Lower lobe of right lung (tissue), 2 donors: ENCODE measurements around the gene PPP6R3. TPM values are rescaled to one million over a fixed set of nuclear protein-coding genes. Genes with fewer than 3 reads are reported as not detected.
A peak's percentile ranks its signal among the peaks of the same experiment; 100 is the strongest.

Source experiments
- ATAC-seq, 2 donors: fragments of 200-7000 bp; cut with Tn5 transposase; one replicate each; pipeline ENCODE4 v1.9.1; 2020 to 2022; ENCODE audit warnings: mild to moderate bottlenecking in 2 of 2, moderate library complexity in 2 of 2
- DNase-seq: peaks from one replicate; pipeline ENCODE4 v3.0.0-alpha.2; 2020
- H3K27ac ChIP-seq: fragments of 200-600 bp; one replicate; pipeline ENCODE4 v1.8.0; 2022
- H3K27me3 ChIP-seq: fragments of 200-600 bp; one replicate; pipeline ENCODE4 v1.8.0; 2022; ENCODE audit warnings: low read depth
- H3K36me3 ChIP-seq: fragments of 200-600 bp; one replicate; pipeline ENCODE4 v1.8.0; 2022; ENCODE audit warnings: mild to moderate bottlenecking
- H3K4me1 ChIP-seq: fragments of 200-600 bp; one replicate; pipeline ENCODE4 v1.8.0; 2022
- H3K4me3 ChIP-seq: fragments of 200-600 bp; one replicate; pipeline ENCODE4 v1.8.0; 2022; ENCODE audit warnings: mild to moderate bottlenecking
- H3K9me3 ChIP-seq: fragments of 200-600 bp; one replicate; pipeline ENCODE4 v1.8.0; 2022
- CTCF ChIP-seq: fragments of 200-600 bp; IDR thresholded peaks from one replicate; pipeline ENCODE4 v1.8.0; 2022; ENCODE audit warnings: antibody characterized with exemption, mild to moderate bottlenecking
- intact Hi-C: fragments of 100-400 bp; cut with DNase I; formaldehyde crosslinking; loops from one replicate; pipeline ENCODE4 v1.11.0; 2022
- total RNA-seq: library from RNA; stranded (reverse); fragmentation: NEBNext Ultra II Directional; extraction: Animal tissue kit (Norgen Biotek cat#: 25700); gene quantifications from one replicate; pipeline ENCODE4 v1.2.1, GENCODE V29; 2021
- donor health status: DM: no; HTN: yes; CAD: no; lungs with severe emphysema.

Gene PPP6R3
- total RNA-seq, 1 donor from 2014 or later, result 98.0 TPM

GRCh38 chr11:68575025-68575665 lies 114.6 kb downstream of the PPP6R3 start:
- intact Hi-C loops, result no loop called here
- Histone ChIP-seq H3K4me3 (no peak overlapping the region), H3K9me3 (no peaks in the 10 kb centered on the region), H3K36me3 (peaks cover 99% of the 10 kb centered on the region), H3K27me3 (no peaks in the 10 kb centered on the region), H3K4me1 (no peaks in the 10 kb centered on the region), H3K27ac (no peak overlapping the region)
- ATAC-seq (no peak), DNase-seq (no peak)
- TF ChIP-seq CTCF, result no peak

- peaks cover 25% of the 10 kb centered on the region for H3K4me1 ChIP-seq
- H3K27me3 ChIP-seq, result no peaks in the 10 kb centered on the region
- TF ChIP-seq CTCF, result no peak
- no peak for ATAC-seq
- peaks cover 88% of the 10 kb centered on the region for H3K36me3 ChIP-seq
- H3K27ac ChIP-seq, result no peak overlapping the region
- H3K9me3 ChIP-seq, result no peaks in the 10 kb centered on the region
- intact Hi-C loops, result no loop called here
- DNase-seq, result no peak
- H3K4me3 ChIP-seq, result no peak overlapping the region
These were observed 118.9 kb downstream of the PPP6R3 start for GRCh38 chr11:68579455-68579854.

GRCh38 chr11:68581439-68581838 lies 120.9 kb downstream of the PPP6R3 start:
- no peaks in the 10 kb centered on the region for H3K9me3 ChIP-seq
- H3K27me3 ChIP-seq, result no peaks in the 10 kb centered on the region
- DNase-seq, result peak; percentile 64
- no peak overlapping the region for H3K27ac ChIP-seq
- peaks cover 88% of the 10 kb centered on the region for H3K36me3 ChIP-seq
- no peak for TF ChIP-seq CTCF
- intact Hi-C loops, result no loop called here
- ATAC-seq, result peak; percentile 92 to 95
- no peak overlapping the region for H3K4me3 ChIP-seq
- H3K4me1 ChIP-seq, result peaks cover 28% of the 10 kb centered on the region

- DNase-seq (no peak), ATAC-seq (peak in 1 of 2 donors; percentile 23)
- Histone ChIP-seq H3K4me1 (peaks cover 28% of the 10 kb centered on the region), H3K4me3 (no peak overlapping the region), H3K27me3 (no peaks in the 10 kb centered on the region), H3K9me3 (no peaks in the 10 kb centered on the region), H3K36me3 (peaks cover 88% of the 10 kb centered on the region), H3K27ac (no peak overlapping the region)
- intact Hi-C loops, result no loop called here
- no peak for TF ChIP-seq CTCF
These were observed 121.3 kb downstream of the PPP6R3 start for GRCh38 chr11:68581901-68582300.

GRCh38 chr11:68582416-68583040 lies 122.0 kb downstream of the PPP6R3 start:
- no peak for ATAC-seq
- Histone ChIP-seq H3K36me3 (peaks cover 87% of the 10 kb centered on the region), H3K4me3 (no peak overlapping the region), H3K9me3 (no peaks in the 10 kb centered on the region), H3K4me1 (peaks cover 28% of the 10 kb centered on the region), H3K27ac (no peak overlapping the region), H3K27me3 (no peaks in the 10 kb centered on the region)
- intact Hi-C loops, result no loop called here
- DNase-seq, result no peak
- TF ChIP-seq CTCF, result no peak
